ENCODE results near the gene UCHL1. TPM values are rescaled to one million over a fixed set of nuclear protein-coding genes. Genes with fewer than 3 reads are reported as not detected.

The UCHL1 gene
- total RNA-seq, 4 donors from 2014 or later: 7.0 to 61.1 (median 19.0) TPM

DNA sequence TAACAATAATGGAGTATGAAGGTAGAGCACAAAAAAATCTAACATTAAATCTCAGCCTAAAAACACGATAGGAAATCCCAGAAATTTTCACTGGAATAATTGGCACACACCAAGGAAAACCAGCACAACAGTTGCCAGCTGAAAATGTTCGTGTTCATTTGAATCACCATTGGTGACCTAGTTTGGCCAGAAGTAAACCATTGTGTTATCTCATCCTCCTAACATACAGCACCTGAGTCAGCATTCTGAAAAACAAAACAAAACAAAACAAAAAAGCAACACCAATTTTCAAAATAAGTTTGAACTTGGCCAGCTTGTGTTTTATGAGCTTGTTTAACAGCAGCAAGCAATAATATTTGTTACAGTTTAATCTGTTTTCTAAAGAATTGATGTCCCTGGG, 41.1 kb downstream of the UCHL1 start:
- Histone ChIP-seq H3K27me3 (no peaks in the 10 kb centered on the region), H3K36me3 (no peaks in the 10 kb centered on the region), H3K4me1 (no peaks in the 10 kb centered on the region), H3K4me3 (no peak overlapping the region), H3K9me3 (no peaks in the 10 kb centered on the region), H3K27ac (no peak overlapping the region)
- TF ChIP-seq CTCF (IDR thresholded peaks at IDR 0.05) (no peak), POLR2A (IDR thresholded peaks at IDR 0.05) (no peak)
- DNase-seq: no peak

DNA sequence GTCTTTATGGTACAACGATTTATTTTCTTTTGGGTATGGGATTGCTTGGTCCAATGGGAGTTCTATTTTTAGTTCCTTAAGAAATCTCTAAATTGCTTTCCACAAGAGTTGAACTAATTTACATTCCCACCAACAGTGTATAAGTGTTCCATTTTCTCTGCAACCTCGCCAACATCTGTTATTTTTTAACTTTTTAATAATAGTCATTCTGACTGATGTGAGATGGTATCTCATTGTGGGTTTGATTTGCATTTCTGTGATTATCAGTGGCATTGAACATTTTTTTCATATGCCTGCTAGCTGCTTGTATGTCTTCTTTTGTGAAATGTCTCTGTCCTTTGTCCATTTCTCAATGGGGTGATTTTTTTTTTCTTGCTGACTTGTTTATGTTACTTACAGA, 42.8 kb downstream of the UCHL1 start:
- no peaks in the 10 kb centered on the region for H3K27me3 ChIP-seq
- H3K27ac ChIP-seq: no peak overlapping the region
- no peaks in the 10 kb centered on the region for H3K4me1 ChIP-seq
- no peaks in the 10 kb centered on the region for H3K36me3 ChIP-seq
- TF ChIP-seq CTCF (IDR thresholded peaks at IDR 0.05) (no peak), POLR2A (IDR thresholded peaks at IDR 0.05) (no peak)
- no peak for DNase-seq
- H3K4me3 ChIP-seq: no peak overlapping the region
- no peaks in the 10 kb centered on the region for H3K9me3 ChIP-seq

- TF ChIP-seq CTCF (IDR thresholded peaks at IDR 0.05) (no peak), POLR2A (IDR thresholded peaks at IDR 0.05) (no peak)
- Histone ChIP-seq H3K27ac (no peak overlapping the region), H3K36me3 (no peaks in the 10 kb centered on the region), H3K4me1 (no peaks in the 10 kb centered on the region), H3K9me3 (no peaks in the 10 kb centered on the region), H3K27me3 (no peaks in the 10 kb centered on the region), H3K4me3 (no peak overlapping the region)
- no peak for DNase-seq
Observed at GRCh38 chr4:41301137-41301536, 44.4 kb downstream of the UCHL1 start.

GRCh38 chr4:41303372-41304118, 46.8 kb downstream of the UCHL1 start:
- H3K4me1 ChIP-seq: no peaks in the 10 kb centered on the region
- DNase-seq: no peak
- no peaks in the 10 kb centered on the region for H3K9me3 ChIP-seq
- TF ChIP-seq CTCF (IDR thresholded peaks at IDR 0.05) (no peak), POLR2A (IDR thresholded peaks at IDR 0.05) (no peak)
- no peak overlapping the region for H3K27ac ChIP-seq
- no peaks in the 10 kb centered on the region for H3K36me3 ChIP-seq
- no peaks in the 10 kb centered on the region for H3K27me3 ChIP-seq
- no peak overlapping the region for H3K4me3 ChIP-seq

DNA sequence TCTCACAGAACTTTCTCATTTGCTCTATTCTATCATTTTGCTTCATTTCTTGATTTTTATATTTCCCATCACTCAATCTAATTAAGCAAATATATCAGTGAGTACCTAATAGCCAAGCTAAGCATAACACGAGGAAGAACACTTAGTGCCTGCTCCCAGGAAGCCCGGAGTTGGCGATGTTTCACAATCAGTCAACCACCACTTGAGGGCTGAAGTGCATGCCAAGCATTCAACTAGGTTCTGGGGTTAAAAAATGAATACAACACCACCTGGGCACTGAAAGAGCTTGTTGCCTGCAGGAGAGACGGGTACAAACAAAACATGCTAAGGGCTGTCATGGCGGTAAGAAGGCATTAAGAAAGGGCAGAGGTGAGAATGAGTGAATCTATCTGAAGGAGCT, 47.5 kb downstream of the UCHL1 start:
- DNase-seq: no peak
- no peaks in the 10 kb centered on the region for H3K4me1 ChIP-seq
- no peaks in the 10 kb centered on the region for H3K27me3 ChIP-seq
- no peaks in the 10 kb centered on the region for H3K36me3 ChIP-seq
- no peak overlapping the region for H3K27ac ChIP-seq
- no peak overlapping the region for H3K4me3 ChIP-seq
- TF ChIP-seq POLR2A (IDR thresholded peaks at IDR 0.05) (no peak), CTCF (IDR thresholded peaks at IDR 0.05) (no peak)
- H3K9me3 ChIP-seq: no peaks in the 10 kb centered on the region

Measured in Peyer's patch (tissue), 4 donors.